Neuronal stem cell (in vitro differentiated cells): ENCODE results near the gene TIMMDC1.

ENCODE experiments used
- DNase-seq: peaks from one replicate; pipeline ENCODE4 v3.0.0-alpha.2; 2013; ENCODE audit warnings: low spot score
- H2AFZ ChIP-seq: one replicate; pipeline ENCODE4 v1.6.1; 2013; ENCODE audit warnings: mild to moderate bottlenecking, low read length, inconsistent platforms
- H2AK5ac ChIP-seq: 2 replicates; pipeline ENCODE4 v1.6.1; 2013; ENCODE audit warnings: low read depth, mild to moderate bottlenecking, inconsistent platforms, low read length, moderate library complexity, mixed read lengths
- H2BK120ac ChIP-seq: 2 replicates; pipeline ENCODE4 v1.6.1; 2013; ENCODE audit warnings: low read depth, mild to moderate bottlenecking, inconsistent platforms, low read length, moderate library complexity, mixed read lengths
- H2BK12ac ChIP-seq: one replicate; pipeline ENCODE4 v1.6.1; 2013; ENCODE audit warnings: low read length, inconsistent platforms
- H2BK15ac ChIP-seq: 2 replicates; pipeline ENCODE4 v1.6.1; 2013; ENCODE audit warnings: mild to moderate bottlenecking, low read length, inconsistent platforms, mixed read lengths
- H2BK5ac ChIP-seq: one replicate; pipeline ENCODE4 v1.6.1; 2013; ENCODE audit warnings: inconsistent platforms, mild to moderate bottlenecking, low read length, moderate library complexity
- H3K14ac ChIP-seq: one replicate; pipeline ENCODE4 v1.6.1; 2013; ENCODE audit warnings: low read length, inconsistent platforms
- H3K18ac ChIP-seq: 2 replicates; pipeline ENCODE4 v1.6.1; 2013; ENCODE audit warnings: low read length, inconsistent platforms
- H3K23ac ChIP-seq: 2 replicates; pipeline ENCODE4 v1.6.1; 2013; ENCODE audit warnings: low read depth, mild to moderate bottlenecking, mixed read lengths, low read length, inconsistent platforms; ENCODE audit not compliant: poor library complexity
- H3K27ac ChIP-seq: replicated peaks from 3 replicates; pipeline ENCODE4 v1.5.1; 2013; ENCODE audit warnings: low read length, inconsistent platforms
- H3K27me3 ChIP-seq, 3 experiments: 2 replicates each; pipeline ENCODE4 v1.6.1; 2013; ENCODE audit warnings: low read length in 3 of 3, mild to moderate bottlenecking in 2 of 3, inconsistent platforms in 1 of 3, low read depth in 1 of 3, mixed read lengths in 1 of 3, moderate library complexity in 1 of 3; ENCODE audit not compliant: control insufficient read depth in 3 of 3, insufficient read depth in 3 of 3
- H3K36me3 ChIP-seq, 2 donors: replicated peaks in 1 of 2; 2 replicates each; pipeline ENCODE4 v1.6.1; 2013; ENCODE audit warnings: low read length in 2 of 2; ENCODE audit not compliant: control insufficient read depth in 2 of 2, insufficient read depth in 2 of 2
- H3K4ac ChIP-seq: 2 replicates; pipeline ENCODE4 v1.6.1; 2013; ENCODE audit warnings: inconsistent platforms, mild to moderate bottlenecking, low read length, moderate library complexity
- H3K4me1 ChIP-seq, 2 donors: 1 replicate in 1 of 2; 2 replicates in 1 of 2; pipeline ENCODE4 v1.6.1; 2013; ENCODE audit warnings: low read length in 2 of 2, low read depth in 1 of 2; ENCODE audit not compliant: control insufficient read depth in 2 of 2, insufficient read depth in 1 of 2
- H3K4me2 ChIP-seq: one replicate; pipeline ENCODE4 v1.6.1; 2013; ENCODE audit warnings: mild to moderate bottlenecking, low read length, inconsistent platforms; ENCODE audit not compliant: insufficient read depth, poor library complexity, severe bottlenecking
- H3K4me3 ChIP-seq, 2 donors: 2 replicates each; pipeline ENCODE4 v1.5.1; 2013; ENCODE audit warnings: low read length in 2 of 2, mild to moderate bottlenecking in 2 of 2, inconsistent platforms in 1 of 2, moderate library complexity in 1 of 2
- H3K79me1 ChIP-seq: one replicate; pipeline ENCODE4 v1.6.1; 2013; ENCODE audit warnings: low read depth, mild to moderate bottlenecking, inconsistent platforms, low read length, moderate library complexity
- H3K9ac ChIP-seq: one replicate; pipeline ENCODE4 v1.6.1; 2013; ENCODE audit warnings: mild to moderate bottlenecking, low read depth, low read length, inconsistent platforms; ENCODE audit not compliant: poor library complexity
- H3K9me3 ChIP-seq, 2 donors: replicated peaks in 1 of 2; 2 replicates each; pipeline versions ENCODE3 to v1.6.1; 2013; ENCODE audit warnings: low read length in 2 of 2, mild to moderate bottlenecking in 2 of 2, inconsistent platforms in 1 of 2, low read depth in 1 of 2, mixed read lengths in 1 of 2, moderate library complexity in 1 of 2; ENCODE audit not compliant: control insufficient read depth in 2 of 2, insufficient read depth in 1 of 2
- H4K8ac ChIP-seq: one replicate; pipeline ENCODE4 v1.6.1; 2013; ENCODE audit warnings: low read depth, mild to moderate bottlenecking, inconsistent platforms, low read length, moderate library complexity
- H4K91ac ChIP-seq: one replicate; pipeline ENCODE4 v1.6.1; 2013; ENCODE audit warnings: low read length, low read depth, mild to moderate bottlenecking, inconsistent platforms; ENCODE audit not compliant: poor library complexity
- WGBS, 2 donors: extraction: QIAGEN DNeasy Blood & Tissue Kit; methylation state at CpG; one replicate each; pipeline ENCODE4 v1.1.7; 2013; ENCODE audit warnings: missing lambda C conversion rate in 2 of 2, mixed read lengths in 1 of 2; ENCODE audit not compliant: insufficient read length in 2 of 2, insufficient replicate concordance in 1 of 2; ENCODE audit errors: extremely low coverage in 2 of 2; 5-methylcytosine and 5-hydroxymethylcytosine counted together

Gene TIMMDC1

GRCh38 chr3:119529883-119530282 is 31.5 kb downstream of the TIMMDC1 start:
- H3K4me2 ChIP-seq: no peak overlapping the region
- H2BK5ac ChIP-seq: no peak overlapping the region
- no peak overlapping the region for H3K18ac ChIP-seq
- H4K8ac ChIP-seq: no peak overlapping the region
- H2AFZ ChIP-seq: no peak overlapping the region
- H2AK5ac ChIP-seq: no peak overlapping the region
- H3K9ac ChIP-seq: no peak overlapping the region
- no peak overlapping the region for H3K4ac ChIP-seq
- H3K23ac ChIP-seq: no peak overlapping the region
- DNase-seq: no peak
- H2BK12ac ChIP-seq: no peak overlapping the region
- H2BK120ac ChIP-seq: no peak overlapping the region
- H3K4me1 ChIP-seq: no peaks in the 10 kb centered on the region
- peaks cover 0 to 2% of the 10 kb centered on the region in 2 donors for H3K9me3 ChIP-seq
- H3K14ac ChIP-seq: no peak overlapping the region
- no peaks in the 10 kb centered on the region for H3K79me1 ChIP-seq
- H4K91ac ChIP-seq: no peak overlapping the region
- no peak overlapping the region for H2BK15ac ChIP-seq
- H3K27me3 ChIP-seq: no peaks in the 10 kb centered on the region
- H3K4me3 ChIP-seq: no peak overlapping the region
- H3K27ac ChIP-seq: no peak overlapping the region
- H3K36me3 ChIP-seq: peaks cover 2 to 11% of the 10 kb centered on the region in 2 donors

GRCh38 chr3:119530456-119530855 is 32.1 kb downstream of the TIMMDC1 start:
- Histone ChIP-seq H3K27me3 (no peaks in the 10 kb centered on the region), H3K14ac (no peak overlapping the region), H2AK5ac (no peak overlapping the region), H3K79me1 (no peaks in the 10 kb centered on the region), H2BK120ac (no peak overlapping the region), H4K8ac (no peak overlapping the region), H3K27ac (no peak overlapping the region), H3K4ac (no peak overlapping the region), H2BK12ac (no peak overlapping the region), H2BK5ac (no peak overlapping the region), H3K23ac (no peak overlapping the region), H2AFZ (no peak overlapping the region), H3K36me3 (peaks cover under 1 to 5% of the 10 kb centered on the region in 2 donors), H3K4me3 (no peak overlapping the region), H3K9ac (no peak overlapping the region), H3K4me2 (no peak overlapping the region), H3K4me1 (no peaks in the 10 kb centered on the region), H4K91ac (no peak overlapping the region), H3K18ac (no peak overlapping the region), H2BK15ac (no peak overlapping the region), H3K9me3 (peaks cover 0 to 2% of the 10 kb centered on the region in 2 donors)
- no peak for DNase-seq
- no CpG with 5 or more reads among the region's 2 CpGs for WGBS, 2 donors

GRCh38 chr3:119531151-119531550 is 32.8 kb downstream of the TIMMDC1 start:
- Histone ChIP-seq H3K27ac (no peak overlapping the region), H2BK5ac (no peak overlapping the region), H2AK5ac (no peak overlapping the region), H2AFZ (no peak overlapping the region), H3K18ac (no peak overlapping the region), H3K23ac (no peak overlapping the region), H4K8ac (no peak overlapping the region), H3K4me2 (no peak overlapping the region), H3K9me3 (no peaks in the 10 kb centered on the region), H2BK15ac (no peak overlapping the region), H3K4me3 (no peak overlapping the region), H3K27me3 (no peaks in the 10 kb centered on the region), H2BK120ac (no peak overlapping the region), H3K4ac (no peak overlapping the region), H3K9ac (no peak overlapping the region), H3K4me1 (no peaks in the 10 kb centered on the region), H3K79me1 (no peaks in the 10 kb centered on the region), H2BK12ac (no peak overlapping the region), H3K36me3 (no peaks in the 10 kb centered on the region), H3K14ac (no peak overlapping the region), H4K91ac (no peak overlapping the region)
- WGBS, 2 donors: no CpG with 5 or more reads among the region's 4 CpGs
- no peak for DNase-seq

GRCh38 chr3:119534296-119534695 is 35.9 kb downstream of the TIMMDC1 start:
- no peak overlapping the region for H3K9ac ChIP-seq
- no peak overlapping the region for H2BK15ac ChIP-seq
- H3K23ac ChIP-seq: no peak overlapping the region
- no peak overlapping the region for H3K4me3 ChIP-seq
- H3K4ac ChIP-seq: no peak overlapping the region
- WGBS, 2 donors: no CpG with 5 or more reads among the region's 1 CpG
- H3K14ac ChIP-seq: no peak overlapping the region
- no peak overlapping the region for H2BK12ac ChIP-seq
- H3K79me1 ChIP-seq: no peaks in the 10 kb centered on the region
- H4K8ac ChIP-seq: no peak overlapping the region
- no peak overlapping the region for H2BK5ac ChIP-seq
- no peaks in the 10 kb centered on the region for H3K4me1 ChIP-seq
- H3K27me3 ChIP-seq: no peaks in the 10 kb centered on the region
- no peak for DNase-seq
- no peak overlapping the region for H3K27ac ChIP-seq
- H4K91ac ChIP-seq: no peak overlapping the region
- no peaks in the 10 kb centered on the region for H3K36me3 ChIP-seq
- H2AK5ac ChIP-seq: no peak overlapping the region
- no peak overlapping the region for H3K18ac ChIP-seq
- no peak overlapping the region for H3K4me2 ChIP-seq
- no peaks in the 10 kb centered on the region for H3K9me3 ChIP-seq
- no peak overlapping the region for H2AFZ ChIP-seq
- no peak overlapping the region for H2BK120ac ChIP-seq
